ENCODE measurements around the gene TRAPPC1.

DNA sequence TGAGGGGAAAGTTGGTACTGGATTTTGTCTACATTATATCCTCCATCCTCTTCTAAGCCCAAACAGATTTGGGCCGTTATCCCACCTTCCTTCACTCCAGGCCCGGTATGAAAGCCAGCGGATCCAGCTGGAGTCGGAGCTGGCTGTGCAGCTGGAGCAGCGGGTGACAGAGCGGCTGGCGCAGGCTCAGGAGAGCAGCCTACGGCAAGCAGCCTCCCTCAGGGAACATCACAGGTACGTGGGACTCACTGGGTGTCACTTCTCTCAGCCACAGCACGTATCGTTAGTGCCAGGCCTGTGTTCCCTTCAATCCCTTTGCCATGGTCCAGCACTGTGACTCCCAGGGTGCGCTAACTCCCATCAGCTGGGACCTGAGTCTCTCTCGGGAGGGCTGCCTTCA lies 11.5 kb upstream of the TRAPPC1 start:
- no peak for TF ChIP-seq EZH2 (IDR thresholded peaks at IDR 0.05; ENCODE audit: borderline replicate concordance, low read depth, low read length, severe bottlenecking)
- TF ChIP-seq, protein P1, sequence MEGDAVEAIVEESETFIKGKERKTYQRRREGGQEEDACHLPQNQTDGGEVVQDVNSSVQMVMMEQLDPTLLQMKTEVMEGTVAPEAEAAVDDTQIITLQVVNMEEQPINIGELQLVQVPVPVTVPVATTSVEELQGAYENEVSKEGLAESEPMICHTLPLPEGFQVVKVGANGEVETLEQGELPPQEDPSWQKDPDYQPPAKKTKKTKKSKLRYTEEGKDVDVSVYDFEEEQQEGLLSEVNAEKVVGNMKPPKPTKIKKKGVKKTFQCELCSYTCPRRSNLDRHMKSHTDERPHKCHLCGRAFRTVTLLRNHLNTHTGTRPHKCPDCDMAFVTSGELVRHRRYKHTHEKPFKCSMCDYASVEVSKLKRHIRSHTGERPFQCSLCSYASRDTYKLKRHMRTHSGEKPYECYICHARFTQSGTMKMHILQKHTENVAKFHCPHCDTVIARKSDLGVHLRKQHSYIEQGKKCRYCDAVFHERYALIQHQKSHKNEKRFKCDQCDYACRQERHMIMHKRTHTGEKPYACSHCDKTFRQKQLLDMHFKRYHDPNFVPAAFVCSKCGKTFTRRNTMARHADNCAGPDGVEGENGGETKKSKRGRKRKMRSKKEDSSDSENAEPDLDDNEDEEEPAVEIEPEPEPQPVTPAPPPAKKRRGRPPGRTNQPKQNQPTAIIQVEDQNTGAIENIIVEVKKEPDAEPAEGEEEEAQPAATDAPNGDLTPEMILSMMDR (IDR thresholded peaks at IDR 0.05; ENCODE audit: borderline replicate concordance, extremely low read depth, low read length, poor library complexity, severe bottlenecking) = no peak
